Osteoblast (primary cell): ENCODE measurements around the gene KCTD1. TPM values are rescaled to one million over a fixed set of nuclear protein-coding genes. Genes with fewer than 3 reads are reported as not detected.
A peak's percentile ranks its signal among the peaks of the same experiment; 100 is the strongest.

Experiments
- DNase-seq: peaks from one replicate; pipeline ENCODE4 v3.0.0; 2011; ENCODE audit warnings: low spot score, mixed read lengths; ENCODE audit not compliant: insufficient read length; ENCODE audit errors: missing footprints
- H2AFZ ChIP-seq: 2 replicates; pipeline ENCODE4 v1.6.0; 2011; ENCODE audit warnings: mild to moderate bottlenecking, low read length
- H3K27ac ChIP-seq: 2 replicates; pipeline ENCODE4 v1.5.1; 2011; ENCODE audit warnings: mild to moderate bottlenecking, low read depth, low read length, moderate library complexity
- H3K27me3 ChIP-seq: 2 replicates; pipeline ENCODE4 v1.6.0; 2012; ENCODE audit warnings: mild to moderate bottlenecking, control low read depth, inconsistent platforms, low read length, moderate library complexity; ENCODE audit not compliant: insufficient read depth
- H3K36me3 ChIP-seq: 2 replicates; pipeline ENCODE4 v1.5.1; 2011; ENCODE audit warnings: mild to moderate bottlenecking, low read length, control low read depth, moderate library complexity; ENCODE audit not compliant: insufficient read depth
- H3K4me1 ChIP-seq: 2 replicates; pipeline ENCODE4 v1.5.1; 2011; ENCODE audit warnings: mild to moderate bottlenecking, low read length, control low read depth, moderate library complexity; ENCODE audit not compliant: insufficient read depth
- H3K4me2 ChIP-seq: 2 replicates; pipeline ENCODE4 v1.6.0; 2011; ENCODE audit warnings: mild to moderate bottlenecking, low read length; ENCODE audit not compliant: insufficient read depth
- H3K4me3 ChIP-seq: fragments of 200-600 bp; sonication (generic); 3 replicates; pipeline ENCODE4 v1.5.1; 2012; ENCODE audit warnings: mild to moderate bottlenecking, low read length, inconsistent platforms; ENCODE audit not compliant: insufficient read depth
- H3K79me2 ChIP-seq: 2 replicates; pipeline ENCODE4 v1.6.0; 2012; ENCODE audit warnings: mild to moderate bottlenecking, low read length, control low read depth, inconsistent platforms; ENCODE audit not compliant: insufficient read depth
- H3K9me3 ChIP-seq: 2 replicates; pipeline ENCODE4 v1.5.1; 2011; ENCODE audit warnings: low read depth, low read length, control low read depth
- H4K20me1 ChIP-seq: 2 replicates; pipeline ENCODE4 v1.6.0; 2012; ENCODE audit warnings: mild to moderate bottlenecking, low read length, control low read depth; ENCODE audit not compliant: insufficient read depth
- total RNA-seq: library from RNA; depleted of rRNA; stranded (reverse); fragments of >200 nt; gene quantifications from 2 replicates; pipeline ENCODE4 v1.2.3, GENCODE V29; 2012
- TF ChIP-seq, protein P1 (sequence below): IDR thresholded peaks from 2 replicates; pipeline ENCODE4 v1.5.1; 2011; ENCODE audit warnings: mild to moderate bottlenecking, low read depth, low read length, moderate library complexity; ENCODE audit errors: extremely low read depth

Gene KCTD1
- total RNA-seq, 1 donor: 14.8 TPM

DNA sequence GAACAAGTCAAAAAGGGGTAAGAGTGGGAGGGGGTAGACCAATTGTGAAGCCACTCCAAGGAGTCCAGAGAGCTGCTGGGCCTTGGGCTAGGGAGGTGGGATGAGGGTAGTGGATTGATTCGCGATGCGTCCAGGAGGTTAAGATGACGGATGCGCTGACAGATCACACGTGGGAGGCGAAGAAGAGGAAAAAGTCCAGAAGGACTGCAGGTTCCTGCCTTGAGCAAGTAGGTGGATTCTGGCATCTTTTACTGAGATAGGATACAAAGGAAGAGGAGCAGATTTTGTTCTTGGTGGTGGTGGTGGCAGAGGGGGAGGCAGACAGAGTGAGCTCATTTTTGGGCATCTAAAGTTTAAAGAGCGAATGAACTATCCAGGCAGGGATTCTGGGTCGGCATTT, 76.5 kb downstream of the KCTD1 start:
- no peaks in the 10 kb centered on the region for H3K36me3 ChIP-seq
- no peak for DNase-seq
- no peaks in the 10 kb centered on the region for H3K9me3 ChIP-seq
- H3K4me3 ChIP-seq: no peak overlapping the region
- no peaks in the 10 kb centered on the region for H3K27me3 ChIP-seq
- H3K4me2 ChIP-seq: no peak overlapping the region
- TF ChIP-seq, protein P1, sequence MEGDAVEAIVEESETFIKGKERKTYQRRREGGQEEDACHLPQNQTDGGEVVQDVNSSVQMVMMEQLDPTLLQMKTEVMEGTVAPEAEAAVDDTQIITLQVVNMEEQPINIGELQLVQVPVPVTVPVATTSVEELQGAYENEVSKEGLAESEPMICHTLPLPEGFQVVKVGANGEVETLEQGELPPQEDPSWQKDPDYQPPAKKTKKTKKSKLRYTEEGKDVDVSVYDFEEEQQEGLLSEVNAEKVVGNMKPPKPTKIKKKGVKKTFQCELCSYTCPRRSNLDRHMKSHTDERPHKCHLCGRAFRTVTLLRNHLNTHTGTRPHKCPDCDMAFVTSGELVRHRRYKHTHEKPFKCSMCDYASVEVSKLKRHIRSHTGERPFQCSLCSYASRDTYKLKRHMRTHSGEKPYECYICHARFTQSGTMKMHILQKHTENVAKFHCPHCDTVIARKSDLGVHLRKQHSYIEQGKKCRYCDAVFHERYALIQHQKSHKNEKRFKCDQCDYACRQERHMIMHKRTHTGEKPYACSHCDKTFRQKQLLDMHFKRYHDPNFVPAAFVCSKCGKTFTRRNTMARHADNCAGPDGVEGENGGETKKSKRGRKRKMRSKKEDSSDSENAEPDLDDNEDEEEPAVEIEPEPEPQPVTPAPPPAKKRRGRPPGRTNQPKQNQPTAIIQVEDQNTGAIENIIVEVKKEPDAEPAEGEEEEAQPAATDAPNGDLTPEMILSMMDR: no peak
- no peak overlapping the region for H2AFZ ChIP-seq
- H3K79me2 ChIP-seq: no peaks in the 10 kb centered on the region
- no peak overlapping the region for H3K27ac ChIP-seq
- H3K4me1 ChIP-seq: no peaks in the 10 kb centered on the region
- no peaks in the 10 kb centered on the region for H4K20me1 ChIP-seq

DNA sequence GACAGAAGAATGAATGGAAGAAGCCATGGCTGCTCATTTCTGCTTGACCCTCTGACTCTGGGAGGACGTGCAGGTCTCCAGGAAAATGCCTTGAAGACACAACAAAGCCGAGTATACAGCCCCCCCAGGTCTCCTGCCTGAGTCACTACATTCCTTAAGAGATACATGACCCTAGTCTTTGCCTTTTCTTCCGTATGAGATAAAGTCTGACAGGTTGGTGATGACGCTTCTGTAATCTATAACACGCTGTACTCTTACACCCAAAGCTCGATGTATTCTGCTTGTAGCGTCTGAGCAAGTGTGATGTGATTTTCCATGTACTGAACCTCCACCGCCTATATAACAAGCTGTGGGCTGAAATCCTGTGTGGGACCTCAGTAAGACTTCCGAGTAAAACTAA, 77.3 kb downstream of the KCTD1 start:
- H3K36me3 ChIP-seq: no peaks in the 10 kb centered on the region
- no peaks in the 10 kb centered on the region for H3K9me3 ChIP-seq
- DNase-seq: no peak
- no peaks in the 10 kb centered on the region for H3K4me1 ChIP-seq
- H4K20me1 ChIP-seq: no peaks in the 10 kb centered on the region
- H3K79me2 ChIP-seq: no peaks in the 10 kb centered on the region
- H2AFZ ChIP-seq: no peak overlapping the region
- no peak overlapping the region for H3K27ac ChIP-seq
- no peak overlapping the region for H3K4me3 ChIP-seq
- TF ChIP-seq, protein P1: no peak
- no peak overlapping the region for H3K4me2 ChIP-seq
- no peaks in the 10 kb centered on the region for H3K27me3 ChIP-seq

DNA sequence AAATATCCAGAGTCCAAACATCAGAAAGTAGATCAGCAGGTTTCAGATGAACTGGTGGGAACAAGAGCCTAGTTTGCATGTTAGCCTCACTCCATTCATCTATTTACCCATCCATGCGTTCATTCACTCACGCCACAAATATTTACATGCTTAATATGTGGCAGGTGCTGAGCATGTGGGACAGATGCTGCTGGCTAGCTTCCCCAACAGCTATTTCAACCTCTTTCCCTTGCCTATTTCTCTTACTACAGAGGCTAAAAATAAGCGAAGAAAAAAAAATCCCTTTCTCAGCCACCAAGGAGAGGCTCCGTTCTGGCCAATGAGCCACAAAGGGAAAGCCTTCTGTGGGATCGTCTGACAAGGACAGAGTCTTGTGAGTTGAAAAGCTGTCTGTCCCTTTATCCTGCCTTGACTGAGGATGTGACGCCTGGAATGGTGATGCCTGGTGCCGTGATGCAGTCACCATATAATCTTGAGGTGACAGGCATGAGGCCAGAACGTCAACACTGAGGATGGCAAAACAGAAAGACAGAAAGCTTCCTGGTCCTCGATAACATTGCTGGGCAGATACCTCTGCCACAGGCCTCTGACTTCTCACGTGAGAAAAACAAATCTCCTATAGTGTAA, 78.2 kb downstream of the KCTD1 start:
- Histone ChIP-seq H3K9me3 (no peaks in the 10 kb centered on the region), H3K27me3 (no peaks in the 10 kb centered on the region), H4K20me1 (no peaks in the 10 kb centered on the region), H3K4me1 (no peaks in the 10 kb centered on the region), H3K4me3 (no peak overlapping the region), H3K4me2 (no peak overlapping the region), H3K27ac (no peak overlapping the region), H3K36me3 (no peaks in the 10 kb centered on the region), H3K79me2 (no peaks in the 10 kb centered on the region), H2AFZ (peak overlapping the region; percentile 35)
- TF ChIP-seq, protein P1: no peak
- no peak for DNase-seq

DNA sequence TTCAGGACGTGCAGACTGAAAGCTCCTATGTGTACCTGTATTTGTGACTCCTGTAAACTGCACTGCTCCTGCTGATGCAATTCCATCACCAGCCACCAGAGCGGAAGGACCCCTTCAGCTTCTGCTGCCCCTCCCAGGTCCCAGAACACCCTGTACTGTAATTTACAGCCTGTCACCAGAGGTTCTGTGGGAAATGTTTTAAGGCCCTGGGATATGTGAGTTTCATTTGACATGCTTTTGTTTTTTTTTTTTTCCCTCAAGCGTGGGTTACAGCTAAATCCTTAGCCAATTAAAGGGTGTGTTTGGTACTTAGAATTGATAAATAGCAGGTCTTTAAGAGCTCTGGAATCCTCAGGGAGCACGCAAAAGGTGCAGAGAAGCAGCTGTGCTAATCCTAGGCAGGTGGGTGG, 79.4 kb downstream of the KCTD1 start:
- H3K4me3 ChIP-seq: no peak overlapping the region
- no peaks in the 10 kb centered on the region for H3K27me3 ChIP-seq
- no peaks in the 10 kb centered on the region for H3K4me1 ChIP-seq
- H4K20me1 ChIP-seq: no peaks in the 10 kb centered on the region
- H3K9me3 ChIP-seq: no peaks in the 10 kb centered on the region
- TF ChIP-seq, protein P1: peak; percentile 45
- H3K36me3 ChIP-seq: no peaks in the 10 kb centered on the region
- no peak overlapping the region for H2AFZ ChIP-seq
- H3K27ac ChIP-seq: no peak overlapping the region
- DNase-seq: no peak
- H3K4me2 ChIP-seq: no peak overlapping the region
- no peaks in the 10 kb centered on the region for H3K79me2 ChIP-seq
